NCI-H1092 treated with DMSO at 0.1 percent for 48 hours (cell line): Measurements from ENCODE around the gene PDIA2.
A peak's percentile ranks its signal among the peaks of the same experiment; 100 is the strongest.
"Not testable (repeated sequence)": the region's sequence is repeated elsewhere in the genome, so short reads cannot be mapped to it uniquely, and the experiment has no call there.

Experiments
- DNase-seq: peaks from one replicate; lab custom pipeline; 2025; lab: John Stamatoyannopoulos, UW

The PDIA2 gene

GRCh38 chr16:264440-264951, 18.5 kb upstream of the PDIA2 start:
- DNase-seq, result no peak

GRCh38 chr16:265002-265529, 17.9 kb upstream of the PDIA2 start:
- no peak for DNase-seq

- DNase-seq, result no peak
Measured at GRCh38 chr16:265711-266110, 17.3 kb upstream of the PDIA2 start.

- no peak for DNase-seq
Measured at GRCh38 chr16:266258-267164, 16.5 kb upstream of the PDIA2 start.

GRCh38 chr16:267562-267961, 15.4 kb upstream of the PDIA2 start:
- DNase-seq, result not testable (repeated sequence)

- DNase-seq, result peak; percentile 36
Measured at GRCh38 chr16:268141-269053, 14.6 kb upstream of the PDIA2 start.

- no peak for DNase-seq
Measured at GRCh38 chr16:269061-269796, 13.7 kb upstream of the PDIA2 start.

- no peak for DNase-seq
Measured at GRCh38 chr16:270381-271255, 12.3 kb upstream of the PDIA2 start.

GRCh38 chr16:272633-273546, 10.1 kb upstream of the PDIA2 start:
- DNase-seq, result no peak

- no peak for DNase-seq
Measured at GRCh38 chr16:273547-274421, 9.2 kb upstream of the PDIA2 start.

GRCh38 chr16:275041-275641, 7.8 kb upstream of the PDIA2 start:
- DNase-seq, result no peak

- DNase-seq, result no peak
Measured at GRCh38 chr16:275786-276232, 7.2 kb upstream of the PDIA2 start, which contains the start of gene RGS11. RGS11 (minus strand) TSS chr16:275944; CDS start chr16:275911, 33 bp downstream.

- DNase-seq, result no peak
Measured at GRCh38 chr16:276426-277077, 6.4 kb upstream of the PDIA2 start.

- DNase-seq, result peak; percentile 45
Measured at GRCh38 chr16:278863-279366, 4.0 kb upstream of the PDIA2 start.

- DNase-seq, result no peak
Measured at GRCh38 chr16:279531-279930, 3.4 kb upstream of the PDIA2 start.

- no peak for DNase-seq
Measured at GRCh38 chr16:280005-280460, 2.9 kb upstream of the PDIA2 start.

- no peak for DNase-seq
Measured at GRCh38 chr16:280552-280951, 2.4 kb upstream of the PDIA2 start, which contains the start of gene ARHGDIG. ARHGDIG (plus strand) TSS chr16:280591; CDS start chr16:280681, 90 bp downstream.
